Left ventricle myocardium inferior (tissue), 1 donor: ENCODE data around the gene MBD2. TPM values are rescaled to one million over a fixed set of nuclear protein-coding genes. Genes with fewer than 3 reads are reported as not detected.

ENCODE experiments used
- DNase-seq: peaks from one replicate; pipeline ENCODE4 v3.0.0-alpha.2; 2020
- H3K27ac ChIP-seq: fragments of 200-600 bp; replicated peaks from 2 replicates; pipeline ENCODE4 v1.8.0; 2021
- H3K27me3 ChIP-seq: fragments of 200-600 bp; 2 replicates; pipeline ENCODE4 v1.8.0; 2021; ENCODE audit warnings: low read depth
- H3K36me3 ChIP-seq: fragments of 200-600 bp; 2 replicates; pipeline ENCODE4 v1.8.0; 2021
- H3K4me1 ChIP-seq: fragments of 200-600 bp; 2 replicates; pipeline ENCODE4 v1.8.0; 2021
- H3K4me3 ChIP-seq: fragments of 200-600 bp; 2 replicates; pipeline ENCODE4 v1.8.0; 2021; ENCODE audit warnings: mild to moderate bottlenecking, moderate library complexity
- H3K9me3 ChIP-seq: fragments of 200-600 bp; replicated peaks from 2 replicates; pipeline ENCODE4 v1.8.0; 2021
- CTCF ChIP-seq: fragments of 200-600 bp; IDR thresholded peaks from 2 replicates; pipeline ENCODE4 v1.8.0; 2021; ENCODE audit warnings: antibody characterized with exemption, mild to moderate bottlenecking, borderline replicate concordance
- intact Hi-C: fragments of 100-400 bp; cut with micrococcal nuclease; formaldehyde crosslinking; loops from one replicate; pipeline ENCODE4 v1.11.0; 2022
- total RNA-seq: library from RNA; stranded (reverse); fragmentation: NEBNext Ultra II Directional; extraction: Animal tissue kit (Norgen Biotek cat#: 25700); gene quantifications from one replicate; pipeline ENCODE4 v1.2.1, GENCODE V29; 2021
- donor health status: DM: no; HTN: yes; CAD: no; lungs with severe emphysema.

Gene MBD2
- total RNA-seq, 1 donor from 2014 or later = 43.7 TPM

- no peak overlapping the region for H3K4me3 ChIP-seq
- DNase-seq = no peak
- no peaks in the 10 kb centered on the region for H3K9me3 ChIP-seq
- intact Hi-C loops = no loop called here
- H3K27me3 ChIP-seq = no peaks in the 10 kb centered on the region
- peaks cover 74% of the 10 kb centered on the region for H3K36me3 ChIP-seq
- TF ChIP-seq CTCF = no peak
- peaks cover 12% of the 10 kb centered on the region for H3K4me1 ChIP-seq
- H3K27ac ChIP-seq = no peak overlapping the region
Observed at GRCh38 chr18:54163453-54163852, 61.0 kb downstream of the MBD2 start.

- Histone ChIP-seq H3K27me3 (no peaks in the 10 kb centered on the region), H3K36me3 (peaks cover 85% of the 10 kb centered on the region), H3K4me3 (no peak overlapping the region), H3K27ac (no peak overlapping the region), H3K4me1 (peaks cover 7% of the 10 kb centered on the region), H3K9me3 (no peaks in the 10 kb centered on the region)
- no peak for DNase-seq
- no peak for TF ChIP-seq CTCF
- intact Hi-C loops = no loop called here
Observed at GRCh38 chr18:54162431-54162830, 62.0 kb downstream of the MBD2 start.

- H3K36me3 ChIP-seq = peaks cover 95% of the 10 kb centered on the region
- no peak for TF ChIP-seq CTCF
- no peak overlapping the region for H3K27ac ChIP-seq
- no peak overlapping the region for H3K4me3 ChIP-seq
- intact Hi-C loops = no loop called here
- H3K27me3 ChIP-seq = no peaks in the 10 kb centered on the region
- DNase-seq = no peak
- no peaks in the 10 kb centered on the region for H3K9me3 ChIP-seq
- H3K4me1 ChIP-seq = peaks cover 2% of the 10 kb centered on the region
Observed at GRCh38 chr18:54161267-54161666, 63.2 kb downstream of the MBD2 start.

- H3K36me3 ChIP-seq = peaks cover 97% of the 10 kb centered on the region
- H3K27ac ChIP-seq = no peak overlapping the region
- no peak for DNase-seq
- peaks cover 2% of the 10 kb centered on the region for H3K4me1 ChIP-seq
- H3K4me3 ChIP-seq = no peak overlapping the region
- no peaks in the 10 kb centered on the region for H3K9me3 ChIP-seq
- no peaks in the 10 kb centered on the region for H3K27me3 ChIP-seq
- TF ChIP-seq CTCF = no peak
- intact Hi-C loops = no loop called here
Observed at GRCh38 chr18:54159906-54160305, 64.6 kb downstream of the MBD2 start.

- intact Hi-C loops = no loop called here
- H3K36me3 ChIP-seq = peaks cover 95% of the 10 kb centered on the region
Observed at GRCh38 chr18:54157646-54158385, 66.7 kb downstream of the MBD2 start.

More at GRCh38 chr18:54157646-54158385, 66.7 kb downstream of the MBD2 start:
- H3K9me3 ChIP-seq = no peaks in the 10 kb centered on the region
- DNase-seq = no peak
- no peaks in the 10 kb centered on the region for H3K27me3 ChIP-seq
- H3K27ac ChIP-seq = no peak overlapping the region
- TF ChIP-seq CTCF = no peak
- peaks cover 2% of the 10 kb centered on the region for H3K4me1 ChIP-seq
- H3K4me3 ChIP-seq = no peak overlapping the region
